GM13977 (cell line): ENCODE data around the gene PRIM2.
"Not testable (repeated sequence)": the region's sequence is repeated elsewhere in the genome, so short reads cannot be mapped to it uniquely, and the experiment has no call there.

Source experiments
- DNase-seq: peaks from one replicate; pipeline ENCODE4 v3.0.0; 2012; ENCODE audit warnings: low spot score
- CTCF ChIP-seq: IDR thresholded peaks from 2 replicates; pipeline ENCODE4 v1.5.1; 2012; ENCODE audit warnings: mild to moderate bottlenecking, control low read depth; ENCODE audit not compliant: insufficient read depth; ENCODE audit errors: extremely low read depth, missing control alignments
- in situ Hi-C: fragments of 300-500 bp; cut with MboI; formaldehyde crosslinking; loops from one replicate; pipeline ENCODE4 v1.12.0; 2022; ENCODE audit warnings: low sequenced_read_pairs, low pct_unique_long_range_greater_than_20kb, mixed read lengths, inconsistent platforms; ENCODE audit not compliant: unreplicated experiment

Gene PRIM2

GRCh38 chr6:57421503-57421902, 104.1 kb downstream of the PRIM2 start:
- DNase-seq = no peak
- in situ Hi-C loops = no loop called here

GRCh38 chr6:57423468-57423867, 106.0 kb downstream of the PRIM2 start:
- DNase-seq = no peak
- in situ Hi-C loops = no loop called here
- TF ChIP-seq CTCF = no peak

More at GRCh38 chr6:57421503-57421902, 104.1 kb downstream of the PRIM2 start:
- TF ChIP-seq CTCF = no peak

- in situ Hi-C loops, DNase-seq: not testable (repeated sequence)
Measured at GRCh38 chr6:57431742-57432141, 114.3 kb downstream of the PRIM2 start.

GRCh38 chr6:57432157-57432556, 114.7 kb downstream of the PRIM2 start:
- in situ Hi-C loops = no loop called here
- no peak for TF ChIP-seq CTCF
- no peak for DNase-seq

- no peak for TF ChIP-seq CTCF
- in situ Hi-C loops = no loop called here
- DNase-seq = no peak
Measured at GRCh38 chr6:57432919-57433684, 115.7 kb downstream of the PRIM2 start.

GRCh38 chr6:57433790-57434189, 116.4 kb downstream of the PRIM2 start:
- DNase-seq, in situ Hi-C loops: not testable (repeated sequence)

GRCh38 chr6:57434944-57435343, 117.5 kb downstream of the PRIM2 start:
- in situ Hi-C loops = no loop called here
- no peak for DNase-seq
- TF ChIP-seq CTCF = no peak
